ENCODE results near the gene AKIP1.

DNA sequence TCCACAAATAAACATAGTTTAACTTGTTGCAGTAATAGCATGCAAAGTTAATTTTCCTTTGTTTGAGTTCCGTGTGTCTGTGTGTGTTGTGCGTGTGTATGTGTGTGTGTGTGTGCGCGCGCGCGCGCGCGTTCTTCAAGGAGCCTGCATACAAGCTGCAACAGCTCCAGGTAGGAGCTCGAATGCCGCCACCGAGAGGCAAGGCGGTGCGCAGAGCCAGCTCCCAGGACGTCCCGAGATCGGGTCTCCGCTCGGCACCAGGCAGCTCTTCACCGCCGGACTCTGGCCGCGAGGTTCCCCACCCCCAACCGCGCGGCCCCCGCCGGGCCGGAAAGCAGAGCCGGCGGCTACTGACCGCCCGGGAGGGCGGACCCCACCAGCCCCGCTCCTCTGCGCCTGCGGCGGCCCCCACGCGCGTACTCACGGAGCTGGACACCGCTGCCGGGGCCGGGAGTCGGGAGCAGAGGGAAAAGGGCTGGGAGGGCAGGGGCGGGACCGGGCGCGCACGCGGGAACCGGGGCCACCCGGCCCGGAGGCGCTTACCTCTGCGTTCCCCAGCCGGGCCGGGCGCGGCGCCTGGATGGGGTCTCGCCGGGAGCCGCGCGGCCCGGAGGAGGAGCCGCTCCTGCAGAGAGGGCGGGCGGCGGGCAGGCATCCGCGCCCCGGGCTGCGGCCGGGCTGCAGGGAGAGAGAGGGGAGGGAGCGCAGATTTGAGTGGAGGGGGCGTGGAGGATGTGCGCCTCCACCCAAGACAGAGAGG is 40.4 kb upstream of the AKIP1 start:
- no peak for TF ChIP-seq EZH2phosphoT487 (IDR thresholded peaks at IDR 0.05; ENCODE audit: low read length)
- TF ChIP-seq, protein P1, sequence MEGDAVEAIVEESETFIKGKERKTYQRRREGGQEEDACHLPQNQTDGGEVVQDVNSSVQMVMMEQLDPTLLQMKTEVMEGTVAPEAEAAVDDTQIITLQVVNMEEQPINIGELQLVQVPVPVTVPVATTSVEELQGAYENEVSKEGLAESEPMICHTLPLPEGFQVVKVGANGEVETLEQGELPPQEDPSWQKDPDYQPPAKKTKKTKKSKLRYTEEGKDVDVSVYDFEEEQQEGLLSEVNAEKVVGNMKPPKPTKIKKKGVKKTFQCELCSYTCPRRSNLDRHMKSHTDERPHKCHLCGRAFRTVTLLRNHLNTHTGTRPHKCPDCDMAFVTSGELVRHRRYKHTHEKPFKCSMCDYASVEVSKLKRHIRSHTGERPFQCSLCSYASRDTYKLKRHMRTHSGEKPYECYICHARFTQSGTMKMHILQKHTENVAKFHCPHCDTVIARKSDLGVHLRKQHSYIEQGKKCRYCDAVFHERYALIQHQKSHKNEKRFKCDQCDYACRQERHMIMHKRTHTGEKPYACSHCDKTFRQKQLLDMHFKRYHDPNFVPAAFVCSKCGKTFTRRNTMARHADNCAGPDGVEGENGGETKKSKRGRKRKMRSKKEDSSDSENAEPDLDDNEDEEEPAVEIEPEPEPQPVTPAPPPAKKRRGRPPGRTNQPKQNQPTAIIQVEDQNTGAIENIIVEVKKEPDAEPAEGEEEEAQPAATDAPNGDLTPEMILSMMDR (IDR thresholded peaks at IDR 0.05; ENCODE audit: low read length), result no peak
- no peak for TF ChIP-seq EZH2 (optimal IDR thresholded peaks at IDR 0.05; ENCODE audit: low read depth, low read length)

All from MM.1S (cell line).